Duodenal mucosa (tissue), 2 donors: ENCODE results near the gene NKAIN1.
"Not testable (repeated sequence)": the region's sequence is repeated elsewhere in the genome, so short reads cannot be mapped to it uniquely, and the experiment has no call there.

Source experiments
- H3K27ac ChIP-seq: one replicate; pipeline ENCODE4 v1.7.0; 2013; ENCODE audit warnings: low read depth, low read length
- H3K27me3 ChIP-seq, 2 donors: one replicate each; pipeline ENCODE4 v1.7.0; 2013; ENCODE audit warnings: low read length in 2 of 2, control low read depth in 1 of 2; ENCODE audit not compliant: insufficient read depth in 2 of 2, control insufficient read depth in 1 of 2
- H3K36me3 ChIP-seq, 2 donors: one replicate each; pipeline ENCODE4 v1.7.0; 2013; ENCODE audit warnings: low read length in 2 of 2, control low read depth in 1 of 2; ENCODE audit not compliant: insufficient read depth in 2 of 2, control insufficient read depth in 1 of 2
- H3K4me1 ChIP-seq, 2 donors: one replicate each; pipeline ENCODE4 v1.7.0; 2013; ENCODE audit warnings: low read length in 2 of 2, control low read depth in 1 of 2; ENCODE audit not compliant: insufficient read depth in 2 of 2, control insufficient read depth in 1 of 2
- H3K4me3 ChIP-seq, 2 donors: one replicate each; pipeline ENCODE4 v1.7.0; 2013; ENCODE audit warnings: low read length in 2 of 2, low read depth in 1 of 2
- H3K9ac ChIP-seq, 2 donors: one replicate each; pipeline ENCODE4 v1.7.0; 2013; ENCODE audit warnings: low read length in 2 of 2, low read depth in 1 of 2
- H3K9me3 ChIP-seq, 2 donors: one replicate each; pipeline ENCODE4 v1.7.0; 2013; ENCODE audit warnings: low read length in 2 of 2, control low read depth in 1 of 2; ENCODE audit not compliant: control insufficient read depth in 1 of 2

NKAIN1 gene

DNA sequence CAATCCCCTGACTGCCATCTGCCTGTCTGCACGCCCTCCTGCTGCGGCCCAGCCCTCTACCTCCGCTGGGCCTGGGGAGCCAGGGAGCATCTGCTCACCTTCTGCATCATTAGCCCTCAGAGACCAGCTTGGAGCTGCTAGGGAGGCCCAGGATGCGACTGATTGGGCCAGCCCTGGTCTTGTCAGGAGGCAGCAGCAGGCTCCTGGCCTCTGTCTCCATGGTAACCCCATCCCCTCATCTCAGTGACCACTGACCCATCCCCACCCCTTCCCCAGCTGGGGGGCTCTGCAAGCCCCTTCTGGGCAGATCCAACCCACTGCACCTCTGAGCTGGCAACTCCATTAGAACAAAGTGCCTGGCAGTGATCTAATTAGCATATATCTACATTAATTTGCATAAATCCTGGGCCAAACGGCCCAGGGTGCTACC lies 37.7 kb downstream of the NKAIN1 start:
- peaks cover 0 to 3% of the 10 kb centered on the region in 2 donors for H3K27me3 ChIP-seq
- no peak overlapping the region for H3K4me3 ChIP-seq
- no peak overlapping the region for H3K9ac ChIP-seq
- no peaks in the 10 kb centered on the region for H3K4me1 ChIP-seq
- no peaks in the 10 kb centered on the region for H3K9me3 ChIP-seq
- H3K27ac ChIP-seq, result no peak overlapping the region
- H3K36me3 ChIP-seq, result no peaks in the 10 kb centered on the region

DNA sequence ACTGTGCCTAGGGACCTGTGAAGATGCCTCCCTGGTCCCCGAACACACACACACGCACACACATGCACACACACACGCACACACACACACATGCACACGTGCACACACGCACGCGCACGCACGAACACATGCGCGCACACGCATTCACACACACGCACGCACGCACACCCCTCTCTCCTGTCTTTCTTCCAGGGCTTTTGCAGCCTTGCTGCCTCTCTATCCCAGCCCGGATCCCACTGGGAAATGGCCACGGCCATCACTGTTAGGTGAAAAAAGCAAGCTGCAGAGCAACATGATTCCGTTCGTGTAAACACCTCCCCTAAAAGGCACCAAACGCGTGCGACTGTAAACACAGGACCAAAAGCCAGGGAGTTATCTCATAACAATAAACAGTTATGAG lies 39.7 kb downstream of the NKAIN1 start:
- H3K9me3 ChIP-seq, result no peaks in the 10 kb centered on the region
- H3K27ac ChIP-seq, result no peak overlapping the region
- no peaks in the 10 kb centered on the region for H3K4me1 ChIP-seq
- no peak overlapping the region for H3K9ac ChIP-seq
- no peak overlapping the region for H3K4me3 ChIP-seq
- no peaks in the 10 kb centered on the region for H3K36me3 ChIP-seq
- H3K27me3 ChIP-seq, result peaks cover 0 to 3% of the 10 kb centered on the region in 2 donors

DNA sequence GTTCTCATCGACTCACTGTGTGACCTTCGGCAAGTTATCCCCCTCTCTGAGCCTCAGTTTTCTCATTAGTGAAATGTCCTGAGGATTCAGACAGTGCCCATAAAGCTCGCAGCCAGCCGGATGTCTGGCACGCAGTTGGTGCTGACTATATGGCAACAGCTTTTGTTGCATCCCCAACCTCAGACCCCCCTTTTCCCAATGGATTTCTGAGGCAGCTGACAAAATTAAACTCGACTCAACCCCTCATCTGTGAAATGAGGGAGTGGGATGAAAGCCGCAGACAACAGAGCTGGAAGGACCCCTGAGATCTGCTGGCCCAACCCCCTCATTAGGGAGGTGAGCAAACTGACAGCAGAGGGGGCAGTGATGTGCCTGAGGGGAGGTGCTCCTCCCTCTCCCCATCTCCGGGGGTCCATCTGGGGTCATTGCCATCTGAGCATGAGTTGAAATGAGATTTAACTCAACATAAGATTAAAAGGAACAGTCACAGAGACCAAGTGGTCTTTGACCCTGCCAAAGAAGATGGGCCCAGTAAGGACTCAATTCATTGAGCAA lies 40.4 kb downstream of the NKAIN1 start:
- Histone ChIP-seq H3K9me3 (no peaks in the 10 kb centered on the region), H3K9ac (no peak overlapping the region), H3K4me3 (no peak overlapping the region), H3K27ac (no peak overlapping the region), H3K27me3 (peaks cover 0 to 3% of the 10 kb centered on the region in 2 donors), H3K36me3 (no peaks in the 10 kb centered on the region), H3K4me1 (no peaks in the 10 kb centered on the region)

DNA sequence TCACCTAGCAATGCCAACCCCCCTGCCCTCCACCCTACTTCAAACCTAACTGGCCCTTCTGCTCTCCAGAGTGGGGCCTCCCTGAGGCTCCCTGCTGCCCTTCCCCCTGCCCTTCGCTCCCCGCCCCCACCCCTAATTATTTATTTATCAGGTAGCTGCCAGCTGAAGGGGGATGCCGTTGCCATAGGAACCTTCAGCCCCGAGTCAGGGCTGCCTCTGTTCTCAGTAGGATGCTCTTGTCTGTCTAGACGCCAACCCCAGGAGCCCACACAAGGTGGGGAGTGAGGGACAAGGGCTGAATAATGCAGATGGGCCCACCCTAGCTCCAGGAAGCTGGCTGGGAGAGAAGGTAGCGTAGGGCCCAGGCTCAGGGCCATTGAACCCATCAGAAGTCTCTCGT lies 41.1 kb downstream of the NKAIN1 start:
- no peak overlapping the region for H3K9ac ChIP-seq
- no peak overlapping the region for H3K4me3 ChIP-seq
- H3K9me3 ChIP-seq, result no peaks in the 10 kb centered on the region
- no peaks in the 10 kb centered on the region for H3K4me1 ChIP-seq
- no peaks in the 10 kb centered on the region for H3K36me3 ChIP-seq
- H3K27ac ChIP-seq, result no peak overlapping the region
- peaks cover 0 to 3% of the 10 kb centered on the region in 2 donors for H3K27me3 ChIP-seq

DNA sequence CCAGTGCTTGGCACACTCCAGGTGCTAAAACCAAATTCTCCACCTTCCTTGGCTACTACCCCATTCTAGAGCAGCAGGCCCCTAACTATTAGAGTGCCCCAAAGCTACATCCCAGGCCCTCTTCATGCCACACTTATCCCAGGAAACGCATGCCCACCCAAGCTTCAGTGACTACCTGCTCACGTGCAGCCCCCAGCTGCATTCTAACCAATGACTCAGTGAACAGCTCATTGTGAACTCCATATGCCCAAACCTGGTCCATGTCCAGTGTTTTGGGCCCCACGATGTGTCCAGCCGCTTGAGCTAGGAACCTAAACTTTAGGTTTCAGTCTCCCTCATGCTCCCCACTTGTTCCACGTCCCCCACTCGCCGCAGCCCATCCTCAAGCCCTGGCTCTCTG lies 41.5 kb downstream of the NKAIN1 start:
- Histone ChIP-seq H3K9me3 (no peaks in the 10 kb centered on the region), H3K27ac (no peak overlapping the region), H3K9ac (no peak overlapping the region), H3K4me1 (no peaks in the 10 kb centered on the region), H3K27me3 (peaks cover 0 to 3% of the 10 kb centered on the region in 2 donors), H3K4me3 (no peak overlapping the region), H3K36me3 (no peaks in the 10 kb centered on the region)

DNA sequence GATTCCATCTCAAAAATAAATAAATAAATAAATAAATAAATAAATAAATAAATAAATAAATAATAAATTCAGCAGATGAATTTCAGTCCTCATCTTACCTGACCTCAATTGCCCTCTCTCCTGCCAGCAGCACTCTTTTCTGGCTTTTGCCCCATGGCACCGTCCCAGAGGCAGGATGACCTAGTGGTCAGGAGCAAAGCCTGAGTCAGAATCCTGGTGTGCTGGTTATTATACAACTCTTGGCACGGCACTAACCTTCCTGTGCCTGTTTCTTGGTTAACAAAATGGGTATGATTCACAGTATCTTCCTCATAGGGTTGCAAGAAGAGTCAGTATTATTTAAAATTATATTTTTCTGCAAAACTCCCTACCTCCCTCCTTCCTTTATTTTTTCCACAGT lies 43.0 kb downstream of the NKAIN1 start:
- no peak overlapping the region for H3K27ac ChIP-seq
- H3K36me3 ChIP-seq, result no peaks in the 10 kb centered on the region
- no peak overlapping the region for H3K9ac ChIP-seq
- H3K27me3 ChIP-seq, result peaks cover 0 to 3% of the 10 kb centered on the region in 2 donors
- no peak overlapping the region for H3K4me3 ChIP-seq
- H3K4me1 ChIP-seq, result no peaks in the 10 kb centered on the region
- no peaks in the 10 kb centered on the region for H3K9me3 ChIP-seq

DNA sequence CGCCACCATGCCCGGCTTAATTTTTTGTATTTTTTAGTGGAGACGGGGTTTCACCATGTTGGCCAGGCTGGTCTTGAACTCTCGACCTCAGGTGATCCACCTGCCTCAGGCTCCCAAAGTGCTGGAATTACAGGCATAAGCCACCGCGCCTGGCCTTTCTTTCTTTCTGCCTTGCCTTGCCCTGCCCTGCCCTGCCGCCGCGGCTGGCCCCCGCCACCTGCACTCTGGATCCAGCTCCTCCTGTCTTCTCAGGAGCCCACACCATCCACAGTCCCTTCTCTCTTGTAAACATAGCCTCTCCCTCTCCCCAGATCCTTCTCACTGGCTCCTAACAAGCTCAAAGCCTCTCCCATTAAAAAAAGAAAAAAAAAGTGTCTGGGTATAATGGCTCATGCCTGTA lies 44.4 kb downstream of the NKAIN1 start:
- not testable (repeated sequence) for H3K36me3 ChIP-seq, H3K27ac ChIP-seq, H3K4me3 ChIP-seq, H3K9ac ChIP-seq, H3K27me3 ChIP-seq, H3K4me1 ChIP-seq, H3K9me3 ChIP-seq

DNA sequence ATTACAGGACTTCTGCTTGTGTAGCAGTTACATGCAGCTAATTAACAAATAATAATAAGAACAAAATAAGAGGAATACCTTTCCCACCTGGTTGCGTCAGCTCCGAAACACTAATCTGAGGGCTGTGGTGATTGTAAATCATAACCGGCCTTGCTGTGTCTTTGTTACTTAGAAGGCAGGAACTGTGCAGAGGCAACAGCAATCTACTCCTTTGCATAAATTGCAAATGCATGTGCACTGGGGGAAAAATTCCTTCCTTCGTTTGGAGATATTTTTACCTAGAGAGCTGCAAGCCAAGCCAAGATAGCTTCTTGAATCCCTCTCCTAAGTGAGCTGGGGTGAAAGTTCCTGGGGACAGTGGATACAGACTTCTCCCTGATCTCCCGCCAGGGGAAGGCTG lies 46.0 kb downstream of the NKAIN1 start:
- Histone ChIP-seq H3K36me3 (no peaks in the 10 kb centered on the region), H3K27me3 (no peaks in the 10 kb centered on the region), H3K4me1 (no peaks in the 10 kb centered on the region), H3K9me3 (no peaks in the 10 kb centered on the region), H3K27ac (no peak overlapping the region), H3K4me3 (no peak overlapping the region), H3K9ac (no peak overlapping the region)

DNA sequence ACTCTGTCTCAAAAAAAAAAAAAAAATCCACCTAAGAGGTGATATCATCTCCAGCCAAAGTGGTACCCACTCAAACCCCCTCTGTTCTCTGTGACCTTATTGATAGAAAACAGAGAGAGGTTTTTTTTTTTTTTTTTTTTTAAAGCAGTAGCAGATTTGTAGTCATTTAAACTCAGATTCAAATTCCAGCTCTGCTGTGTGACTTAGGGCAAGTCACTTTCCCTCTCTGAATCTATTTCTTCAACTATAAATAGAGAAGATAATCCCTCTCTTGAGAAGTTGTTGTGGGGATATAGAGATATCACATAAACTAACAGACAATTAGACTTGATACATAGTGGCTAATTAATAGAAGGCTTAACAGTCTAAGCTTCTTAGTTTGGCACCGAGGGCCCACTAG lies 48.4 kb downstream of the NKAIN1 start:
- Histone ChIP-seq H3K4me3 (no peak overlapping the region), H3K27ac (no peak overlapping the region), H3K9ac (no peak overlapping the region), H3K36me3 (no peaks in the 10 kb centered on the region), H3K4me1 (no peaks in the 10 kb centered on the region), H3K27me3 (no peaks in the 10 kb centered on the region), H3K9me3 (no peaks in the 10 kb centered on the region)

DNA sequence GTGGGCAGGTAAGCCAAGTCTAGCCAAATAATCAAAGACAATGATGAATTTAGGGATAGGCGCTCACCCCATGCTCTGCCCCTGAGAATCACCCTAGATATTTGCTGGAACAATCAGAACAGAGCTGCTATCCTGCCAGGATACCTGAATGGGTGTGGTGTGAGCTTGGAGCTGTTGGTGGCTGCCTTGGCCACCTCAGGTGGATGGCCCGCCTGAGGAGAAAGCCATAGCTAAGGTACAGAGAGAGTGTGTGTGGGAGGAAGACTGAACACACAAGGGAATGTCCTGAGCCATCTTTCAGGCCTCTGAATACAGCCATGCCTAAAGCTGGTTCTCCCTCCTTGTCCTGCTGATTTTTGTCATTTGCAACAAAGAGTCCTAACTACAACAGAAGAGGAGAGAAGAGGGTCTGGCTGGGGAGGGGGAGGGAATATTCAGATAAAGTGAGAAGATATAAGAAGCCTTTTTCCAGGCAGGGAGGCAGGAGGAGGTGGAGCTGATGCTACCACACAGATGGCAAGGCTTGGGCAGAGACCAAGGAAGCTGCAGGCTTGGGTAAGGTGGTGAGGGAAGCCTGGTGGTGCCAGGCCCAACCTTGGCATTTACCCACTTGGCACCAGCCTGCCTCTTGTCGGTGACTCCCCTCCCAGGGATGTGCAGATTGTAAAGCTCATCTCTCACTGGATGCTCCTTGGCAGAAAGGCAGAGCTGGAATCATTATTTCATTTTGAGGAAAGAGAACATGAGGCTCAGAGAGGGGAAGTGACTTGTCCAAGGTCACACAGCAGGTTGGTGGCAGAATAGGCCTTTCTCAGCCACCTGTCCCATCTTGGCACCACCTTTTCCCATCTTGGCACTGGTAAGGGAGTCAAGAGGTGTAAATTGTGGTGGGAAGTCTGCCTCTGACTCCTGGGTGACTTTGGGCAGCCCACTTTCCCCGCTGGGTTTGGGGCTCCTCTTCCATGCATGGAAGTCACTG lies 49.7 kb downstream of the NKAIN1 start:
- no peaks in the 10 kb centered on the region for H3K4me1 ChIP-seq
- H3K27ac ChIP-seq, result no peak overlapping the region
- H3K9me3 ChIP-seq, result no peaks in the 10 kb centered on the region
- no peak overlapping the region for H3K9ac ChIP-seq
- H3K36me3 ChIP-seq, result no peaks in the 10 kb centered on the region
- H3K4me3 ChIP-seq, result no peak overlapping the region
- no peaks in the 10 kb centered on the region for H3K27me3 ChIP-seq
